Stimulated activated CD4-positive, alpha-beta T cell treated with anti-CD3 and anti-CD28 coated beads, Interleukin-15, amount 100 ng/mL, for 24 hours (primary cell): ENCODE data around the gene KRTAP5-5.
"Not testable (repeated sequence)": the region's sequence is repeated elsewhere in the genome, so short reads cannot be mapped to it uniquely, and the experiment has no call there.

Experiments
- DNase-seq: peaks from one replicate; pipeline ENCODE4 v3.0.0-alpha.2; 2020

KRTAP5-5 gene, protein sequence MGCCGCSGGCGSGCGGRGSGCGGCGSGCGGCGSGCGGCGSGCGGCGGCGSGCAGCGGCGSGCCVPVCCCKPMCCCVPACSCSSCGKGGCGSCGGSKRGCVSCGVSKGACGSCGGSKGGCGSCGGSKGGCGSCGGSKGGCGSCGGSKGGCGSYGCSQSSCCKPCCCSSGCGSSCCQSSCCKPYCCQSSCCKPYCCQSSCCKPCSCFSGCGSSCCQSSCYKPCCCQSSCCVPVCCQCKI

DNA sequence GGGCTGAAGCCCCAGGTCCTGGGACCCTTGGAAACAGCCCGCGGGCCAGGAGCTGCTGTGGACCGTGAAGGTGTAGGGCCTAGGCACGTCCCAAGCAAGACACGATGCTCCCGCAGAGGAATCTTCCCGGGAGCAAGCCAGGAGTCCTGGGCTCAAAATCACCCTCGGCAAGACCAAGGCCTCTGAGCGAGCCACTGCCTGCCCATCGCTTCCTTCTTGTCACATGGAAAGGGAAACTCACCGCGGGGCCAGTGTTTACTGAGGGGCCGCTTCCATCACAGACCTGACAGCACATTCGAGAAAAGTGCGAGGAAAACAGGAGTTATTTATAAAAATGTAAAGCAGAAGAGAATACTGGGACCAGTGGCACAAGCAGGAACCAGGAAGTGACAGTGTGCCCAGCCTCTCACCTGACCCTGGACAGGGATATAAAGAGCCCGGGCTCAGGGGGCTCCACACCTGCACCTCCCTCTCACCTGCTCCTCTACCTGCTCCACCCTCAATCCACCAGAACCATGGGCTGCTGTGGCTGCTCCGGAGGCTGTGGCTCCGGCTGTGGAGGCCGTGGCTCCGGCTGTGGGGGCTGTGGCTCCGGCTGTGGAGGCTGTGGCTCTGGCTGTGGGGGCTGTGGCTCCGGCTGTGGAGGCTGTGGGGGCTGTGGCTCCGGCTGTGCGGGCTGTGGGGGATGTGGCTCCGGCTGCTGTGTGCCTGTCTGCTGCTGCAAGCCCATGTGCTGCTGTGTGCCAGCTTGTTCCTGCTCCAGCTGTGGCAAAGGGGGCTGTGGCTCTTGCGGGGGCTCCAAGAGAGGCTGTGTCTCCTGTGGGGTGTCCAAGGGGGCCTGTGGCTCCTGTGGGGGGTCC, at the start of gene KRTAP5-5:
Gene KRTAP5-5, plus strand, starts transcription at position 450 of the 860 bp plus-strand sequence. Its CDS starts 66 bp downstream, at position 516.
- no peak for DNase-seq

- no peak for DNase-seq
Measured at GRCh38 chr11:1581976-1582375, 47.6 kb upstream of the KRTAP5-5 start.

DNA sequence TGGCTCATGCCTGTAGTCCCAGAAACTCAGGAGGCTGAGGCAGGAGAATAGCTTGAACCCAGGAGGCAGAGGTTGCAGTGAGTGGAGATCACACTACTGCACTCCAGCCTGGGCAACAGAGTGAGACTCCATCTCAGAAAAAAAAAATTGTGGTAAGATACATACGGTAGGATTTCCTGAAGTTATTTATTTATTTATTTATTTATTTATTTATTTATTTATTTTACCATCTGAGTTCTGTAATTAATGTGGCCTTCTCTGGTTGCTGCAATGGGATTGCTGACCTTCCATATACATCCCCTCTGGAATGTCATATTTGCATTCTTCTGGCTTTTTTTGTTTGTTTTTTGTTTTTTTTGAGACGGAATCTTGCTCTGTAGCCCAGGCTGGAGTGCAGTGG, 46.7 kb upstream of the KRTAP5-5 start:
- not testable (repeated sequence) for DNase-seq

GRCh38 chr11:1584661-1585370, 44.8 kb upstream of the KRTAP5-5 start, which contains the start of gene KRTAP5-1:
Gene KRTAP5-1 (minus strand): TSS chr11:1585283. CDS start chr11:1585249, 34 bp downstream.
- not testable (repeated sequence) for DNase-seq

- DNase-seq, result no peak
Measured at GRCh38 chr11:1586699-1587098, 42.9 kb upstream of the KRTAP5-5 start.

GRCh38 chr11:1589191-1589963, 40.2 kb upstream of the KRTAP5-5 start:
- DNase-seq, result not testable (repeated sequence)

GRCh38 chr11:1589996-1590395, 39.6 kb upstream of the KRTAP5-5 start:
- DNase-seq, result no peak

- DNase-seq, result no peak
Measured at GRCh38 chr11:1592628-1593027, 36.9 kb upstream of the KRTAP5-5 start.

- DNase-seq, result not testable (repeated sequence)
Measured at GRCh38 chr11:1595994-1596575, 33.5 kb upstream of the KRTAP5-5 start.

DNA sequence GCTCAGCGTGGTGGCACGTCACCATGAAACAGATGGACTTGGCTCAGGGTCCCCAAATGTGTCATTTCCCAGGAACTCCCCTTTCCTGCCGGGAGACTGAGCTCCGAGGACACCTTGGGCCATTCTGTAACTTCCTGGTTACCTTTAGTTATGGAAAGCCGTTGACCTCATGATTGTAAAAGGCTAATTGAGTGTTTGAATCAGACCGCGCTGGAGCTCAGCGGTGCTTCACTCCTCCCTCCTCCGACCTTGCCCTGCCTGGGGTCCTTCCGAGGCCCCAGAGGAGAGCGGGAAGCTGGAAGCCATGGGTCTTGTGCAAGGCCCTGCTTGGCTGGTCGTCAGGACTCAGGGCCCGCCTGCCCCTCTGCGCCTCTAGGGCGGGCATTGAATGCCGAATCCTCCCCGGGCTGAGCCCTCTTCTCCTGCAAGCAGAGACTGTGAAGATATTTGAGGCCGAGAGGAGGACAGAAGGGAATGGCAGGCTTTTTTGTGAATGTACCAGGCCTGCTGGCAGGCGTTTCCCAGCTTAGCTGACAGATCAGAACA, 32.9 kb upstream of the KRTAP5-5 start:
- DNase-seq, result not testable (repeated sequence)

DNA sequence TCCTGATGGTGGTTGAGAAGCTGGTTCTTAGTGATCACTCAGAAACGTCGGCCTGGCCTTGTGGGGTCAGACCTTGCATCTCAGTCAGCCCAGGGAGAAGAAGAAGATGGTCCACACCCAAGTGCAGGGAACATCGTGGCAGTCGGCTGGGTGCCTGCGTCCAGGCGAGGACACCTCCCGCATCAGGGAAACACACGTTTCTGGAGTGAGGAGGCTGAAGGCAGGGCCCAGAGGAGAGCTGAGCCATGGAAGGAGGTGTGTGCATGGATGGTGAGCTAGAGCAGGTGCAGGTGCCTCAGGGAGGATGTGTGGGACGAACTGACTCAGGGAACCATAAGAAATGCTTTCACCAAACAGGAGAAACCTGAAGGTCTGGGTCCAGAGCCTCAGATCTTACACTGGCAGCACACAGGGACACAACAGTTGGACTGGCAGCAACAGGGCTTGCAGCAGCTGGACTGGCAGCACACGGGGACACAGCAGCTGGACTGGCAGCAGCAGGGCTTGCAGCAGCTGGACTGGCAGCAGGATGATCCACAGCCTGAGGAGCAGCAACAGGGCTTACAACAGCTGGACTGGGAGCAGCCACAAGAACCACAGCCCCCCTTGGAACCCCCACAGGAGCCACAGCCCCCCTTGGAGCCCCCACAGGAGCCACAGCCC, 32.1 kb upstream of the KRTAP5-5 start:
- no peak for DNase-seq

- DNase-seq, result no peak
Measured at GRCh38 chr11:1597994-1598380, 31.6 kb upstream of the KRTAP5-5 start, which contains the start of gene KRTAP5-2. Gene KRTAP5-2 (minus strand): TSS chr11:1598294. CDS start chr11:1598250, 44 bp downstream.

- not testable (repeated sequence) for DNase-seq
Measured at GRCh38 chr11:1598406-1598805, 31.2 kb upstream of the KRTAP5-5 start.

- DNase-seq, result no peak
Measured at GRCh38 chr11:1598816-1599215, 30.8 kb upstream of the KRTAP5-5 start.

GRCh38 chr11:1600626-1601025, 28.9 kb upstream of the KRTAP5-5 start:
- no peak for DNase-seq

DNA sequence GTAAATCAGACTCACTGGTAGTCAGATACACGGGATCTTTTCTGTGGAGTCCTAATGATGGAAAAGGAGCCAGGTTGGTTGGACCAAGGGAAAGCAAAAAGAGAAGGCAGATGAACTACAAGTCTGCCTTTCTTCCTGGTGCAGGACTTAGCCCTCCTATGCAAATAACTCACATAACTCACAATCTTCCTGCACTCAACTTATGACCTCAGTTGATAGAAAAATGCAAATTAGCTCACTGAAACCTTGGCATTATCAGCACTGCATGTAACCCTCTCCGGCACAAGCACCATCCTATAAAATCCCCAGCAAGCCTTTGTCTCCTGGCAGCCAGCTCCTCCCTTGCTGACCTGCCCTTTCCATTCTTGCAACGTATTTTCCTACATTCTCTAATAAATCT, 27.9 kb upstream of the KRTAP5-5 start:
- not testable (repeated sequence) for DNase-seq

DNA sequence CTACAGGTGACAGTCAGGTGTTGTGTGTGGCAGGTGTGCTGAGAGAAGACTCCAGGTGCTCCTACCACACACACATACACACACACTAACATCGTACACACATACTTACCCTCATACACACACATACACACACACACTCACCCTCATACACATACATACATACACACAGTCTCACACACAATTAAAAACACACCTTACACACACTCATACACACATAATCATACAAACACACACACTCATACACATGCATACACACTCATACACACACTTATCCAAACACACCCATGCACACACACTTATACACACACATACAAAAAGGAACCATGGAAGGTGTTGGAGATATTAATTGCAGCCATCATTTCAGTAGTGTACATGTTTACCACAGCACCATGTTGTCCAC, 25.9 kb upstream of the KRTAP5-5 start:
- DNase-seq, result no peak

DNA sequence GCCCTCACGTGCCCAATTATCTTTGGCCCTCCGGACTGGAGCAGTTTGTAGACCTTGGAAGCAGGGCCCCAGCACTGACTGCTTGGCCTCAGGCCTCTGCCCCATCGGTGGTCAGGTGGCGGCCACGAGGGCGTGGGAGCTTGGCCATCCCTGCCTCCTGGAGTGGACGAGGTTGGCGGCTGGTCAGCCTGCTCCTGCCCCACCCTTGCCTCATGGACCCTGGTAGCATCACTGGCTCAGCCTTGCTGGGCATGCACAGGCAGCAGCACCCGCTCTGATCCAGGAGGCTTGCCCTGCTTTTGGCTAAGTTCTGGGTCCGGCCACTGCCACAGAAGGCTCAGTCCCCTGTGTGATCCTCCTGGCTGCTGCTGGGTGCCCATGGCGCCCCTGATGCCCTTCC, 25.4 kb upstream of the KRTAP5-5 start:
- DNase-seq, result no peak

GRCh38 chr11:1604711-1605110, 24.9 kb upstream of the KRTAP5-5 start:
- no peak for DNase-seq

DNA sequence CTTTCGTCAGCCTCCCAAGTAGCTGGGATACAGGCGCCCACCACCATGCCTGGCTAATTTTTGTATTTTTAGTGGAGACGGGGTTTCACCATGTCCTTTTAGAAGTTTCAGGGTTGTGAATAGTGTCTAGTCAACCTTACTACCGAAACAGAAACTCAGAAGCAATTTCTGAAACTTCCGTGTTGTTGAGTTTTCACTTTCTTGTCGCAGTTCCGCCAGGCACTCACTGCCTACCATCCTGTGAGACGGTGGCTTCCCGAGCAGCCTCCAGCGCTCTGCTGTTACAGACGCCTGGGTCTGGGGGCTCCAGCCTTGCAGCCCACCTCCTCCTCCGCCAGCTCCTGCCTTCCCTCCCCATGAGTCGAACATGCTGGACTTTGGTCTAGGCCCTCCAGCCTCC, 23.7 kb upstream of the KRTAP5-5 start:
- DNase-seq, result peak; percentile 25
